Subcutaneous abdominal adipose tissue (tissue), 5 donors: ENCODE data around the gene RB1.

Experiments used
- H3K27ac ChIP-seq: one replicate; pipeline ENCODE4 v1.7.0; 2013; ENCODE audit warnings: low read depth, mild to moderate bottlenecking, inconsistent platforms, low read length, moderate library complexity
- H3K27me3 ChIP-seq, 5 donors: one replicate each; pipeline ENCODE4 v1.7.0; 2013; ENCODE audit warnings: low read length in 5 of 5, inconsistent platforms in 1 of 5; ENCODE audit not compliant: control insufficient read depth in 5 of 5, insufficient read depth in 4 of 5
- H3K36me3 ChIP-seq, 5 donors: one replicate each; pipeline ENCODE4 v1.7.0; 2013; ENCODE audit warnings: low read length in 5 of 5; ENCODE audit not compliant: control insufficient read depth in 5 of 5, insufficient read depth in 5 of 5
- H3K4me1 ChIP-seq, 5 donors: one replicate each; pipeline ENCODE4 v1.7.0; 2013; ENCODE audit warnings: low read length in 5 of 5, mild to moderate bottlenecking in 3 of 5, moderate library complexity in 1 of 5; ENCODE audit not compliant: control insufficient read depth in 5 of 5, insufficient read depth in 5 of 5
- H3K4me3 ChIP-seq, 5 donors: one replicate each; pipeline ENCODE4 v1.7.0; 2013; ENCODE audit warnings: low read length in 5 of 5, low read depth in 1 of 5
- H3K9ac ChIP-seq, 5 donors: one replicate each; pipeline ENCODE4 v1.7.0; 2013; ENCODE audit warnings: low read length in 5 of 5, mild to moderate bottlenecking in 4 of 5, moderate library complexity in 3 of 5
- H3K9me3 ChIP-seq, 5 donors: one replicate each; pipeline ENCODE4 v1.7.0; 2013; ENCODE audit warnings: low read length in 5 of 5; ENCODE audit not compliant: control insufficient read depth in 5 of 5
- donor health status: healthy.
- donor health status: healthy.
- donor health status: healthy.
- donor health status: healthy.
- donor health status: healthy.

Gene RB1

GRCh38 chr13:48485432-48485831 lies 181.9 kb downstream of the RB1 start:
- Histone ChIP-seq H3K36me3 (peaks cover 2 to 23% (median 4%) of the 10 kb centered on the region in 5 donors), H3K27me3 (no peaks in the 10 kb centered on the region), H3K4me1 (peaks cover 0 to 8% (median 5%) of the 10 kb centered on the region in 5 donors), H3K4me3 (no peak overlapping the region), H3K9me3 (no peaks in the 10 kb centered on the region), H3K27ac (no peak overlapping the region), H3K9ac (no peak overlapping the region)

GRCh38 chr13:48486362-48486761 lies 182.8 kb downstream of the RB1 start:
- Histone ChIP-seq H3K4me1 (peaks cover 0 to 18% (median 11%) of the 10 kb centered on the region in 5 donors), H3K9ac (no peak overlapping the region), H3K27me3 (no peaks in the 10 kb centered on the region), H3K27ac (no peak overlapping the region), H3K36me3 (peaks cover 2 to 23% (median 4%) of the 10 kb centered on the region in 5 donors), H3K4me3 (no peak overlapping the region), H3K9me3 (no peaks in the 10 kb centered on the region)

DNA sequence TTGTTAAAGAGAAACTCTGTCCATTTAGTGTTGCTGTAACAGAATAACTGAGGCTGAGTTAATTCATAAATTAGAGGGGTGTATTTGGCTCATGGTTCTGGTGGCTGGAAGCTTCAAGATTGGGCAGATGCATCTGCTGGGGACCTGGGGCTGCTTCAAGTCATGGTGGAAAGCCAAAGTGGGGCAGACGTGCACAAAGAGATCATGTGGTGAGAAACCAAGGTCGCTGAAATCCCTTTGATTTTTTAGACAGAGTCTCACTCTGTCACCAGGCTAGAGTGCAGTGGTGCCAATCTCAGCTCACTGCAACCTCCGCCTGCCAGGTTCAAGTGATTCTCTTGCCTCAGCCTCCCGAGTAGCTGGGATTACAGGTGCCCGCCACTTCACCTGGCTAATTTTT lies 183.3 kb downstream of the RB1 start:
- Histone ChIP-seq H3K27ac (no peak overlapping the region), H3K4me3 (no peak overlapping the region), H3K9ac (no peak overlapping the region), H3K36me3 (peaks cover 2 to 23% (median 4%) of the 10 kb centered on the region in 5 donors), H3K9me3 (no peaks in the 10 kb centered on the region), H3K4me1 (peaks cover under 1 to 22% (median 13%) of the 10 kb centered on the region in 5 donors), H3K27me3 (no peaks in the 10 kb centered on the region)

GRCh38 chr13:48487968-48488367 lies 184.4 kb downstream of the RB1 start:
- H3K4me3 ChIP-seq: no peak overlapping the region
- no peaks in the 10 kb centered on the region for H3K27me3 ChIP-seq
- peaks cover 2 to 20% (median 4%) of the 10 kb centered on the region in 5 donors for H3K36me3 ChIP-seq
- no peak overlapping the region for H3K9ac ChIP-seq
- H3K4me1 ChIP-seq: peaks cover 5 to 34% (median 18%) of the 10 kb centered on the region in 5 donors
- no peak overlapping the region for H3K27ac ChIP-seq
- H3K9me3 ChIP-seq: no peaks in the 10 kb centered on the region

DNA sequence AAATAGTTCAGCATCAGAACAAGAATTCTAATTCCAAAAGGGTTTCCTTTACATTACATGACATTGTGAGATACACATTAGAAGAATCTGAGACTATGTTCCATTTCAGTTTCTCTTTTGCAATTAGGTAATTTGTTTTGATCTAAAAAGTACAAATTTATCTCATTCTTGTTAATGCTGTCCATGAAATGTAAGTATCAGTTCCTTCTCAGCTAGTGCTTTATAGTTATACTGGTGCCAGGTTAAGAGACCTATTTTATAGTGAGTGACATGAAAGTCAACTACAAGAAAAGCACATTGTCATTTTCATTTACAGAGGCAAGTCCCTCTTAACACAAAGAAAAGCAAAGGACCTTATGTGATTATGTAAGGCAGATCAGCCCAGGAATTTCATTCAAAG lies 185.4 kb downstream of the RB1 start:
- peaks cover 2 to 13% (median 4%) of the 10 kb centered on the region in 5 donors for H3K36me3 ChIP-seq
- H3K27ac ChIP-seq: no peak overlapping the region
- no peaks in the 10 kb centered on the region for H3K9me3 ChIP-seq
- H3K27me3 ChIP-seq: no peaks in the 10 kb centered on the region
- H3K4me1 ChIP-seq: peaks cover 5 to 44% (median 27%) of the 10 kb centered on the region in 5 donors
- no peak overlapping the region for H3K9ac ChIP-seq
- H3K4me3 ChIP-seq: no peak overlapping the region

- Histone ChIP-seq H3K9ac (no peak overlapping the region), H3K27me3 (no peaks in the 10 kb centered on the region), H3K4me3 (no peak overlapping the region), H3K4me1 (peaks cover 5 to 49% (median 33%) of the 10 kb centered on the region in 5 donors), H3K36me3 (peaks cover 2 to 13% (median 4%) of the 10 kb centered on the region in 5 donors), H3K27ac (no peak overlapping the region), H3K9me3 (no peaks in the 10 kb centered on the region)
Measured at GRCh38 chr13:48489666-48490065, 186.1 kb downstream of the RB1 start.

- H3K27ac ChIP-seq: no peak overlapping the region
- H3K27me3 ChIP-seq: no peaks in the 10 kb centered on the region
- H3K4me3 ChIP-seq: no peak overlapping the region
- H3K36me3 ChIP-seq: peaks cover 2 to 13% (median 4%) of the 10 kb centered on the region in 5 donors
- no peaks in the 10 kb centered on the region for H3K9me3 ChIP-seq
- H3K9ac ChIP-seq: no peak overlapping the region
- H3K4me1 ChIP-seq: peaks cover 5 to 49% (median 33%) of the 10 kb centered on the region in 5 donors
Measured at GRCh38 chr13:48490241-48490640, 186.7 kb downstream of the RB1 start.

- Histone ChIP-seq H3K4me1 (peaks cover 5 to 49% (median 33%) of the 10 kb centered on the region in 5 donors), H3K9me3 (no peaks in the 10 kb centered on the region), H3K4me3 (peak overlapping the region in 3 of 5 donors; percentile 57 to 69 (median 61))
Measured at GRCh38 chr13:48491423-48492095, 188.0 kb downstream of the RB1 start.

GRCh38 chr13:48492096-48492440 lies 188.5 kb downstream of the RB1 start:
- peak overlapping the region; percentile 54 to 72 (median 61) for H3K4me3 ChIP-seq
- H3K4me1 ChIP-seq: peaks cover 5 to 53% (median 33%) of the 10 kb centered on the region in 5 donors
- H3K27me3 ChIP-seq: no peaks in the 10 kb centered on the region
- H3K9me3 ChIP-seq: no peaks in the 10 kb centered on the region
- H3K9ac ChIP-seq: peak overlapping the region in 3 of 5 donors; percentile 4 to 60 (median 39)
- H3K27ac ChIP-seq: peak overlapping the region; percentile 60
- H3K36me3 ChIP-seq: peaks cover 2 to 13% (median 4%) of the 10 kb centered on the region in 5 donors

More at GRCh38 chr13:48491423-48492095, 188.0 kb downstream of the RB1 start:
- no peaks in the 10 kb centered on the region for H3K27me3 ChIP-seq
- H3K27ac ChIP-seq: peak overlapping the region; percentile 60
- peaks cover 2 to 13% (median 4%) of the 10 kb centered on the region in 5 donors for H3K36me3 ChIP-seq
- peak overlapping the region in 2 of 5 donors; percentile 10 to 39 for H3K9ac ChIP-seq

DNA sequence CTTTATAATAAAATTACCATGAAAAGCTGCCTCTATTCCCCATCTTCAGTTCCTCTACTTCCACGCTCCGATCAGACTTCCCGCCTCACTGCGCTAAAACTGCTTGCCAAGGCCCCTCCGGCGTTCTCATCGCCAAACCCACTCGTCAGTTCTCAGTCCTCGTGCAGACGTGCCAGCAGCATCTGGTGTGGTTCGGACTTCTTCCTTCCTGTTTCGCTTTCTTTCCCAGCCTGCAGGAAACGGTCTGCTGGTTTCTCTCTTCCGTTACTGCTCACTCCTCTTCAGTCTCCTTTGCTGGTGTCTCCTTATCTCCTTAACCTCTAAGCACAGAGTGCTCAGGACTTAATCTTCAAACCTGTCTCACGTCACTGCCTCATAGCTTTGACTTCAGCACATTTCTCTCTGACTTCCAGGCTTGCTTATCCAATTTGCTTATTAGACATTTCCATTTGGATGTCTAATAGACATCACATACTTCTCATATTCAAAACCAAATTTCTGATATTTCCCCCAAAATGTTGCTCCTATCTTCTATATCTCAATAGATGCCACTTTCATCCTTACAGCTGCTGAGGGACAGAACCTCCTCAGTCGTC lies 189.0 kb downstream of the RB1 start:
- Histone ChIP-seq H3K27ac (peak overlapping the region; percentile 60), H3K36me3 (peaks cover 2 to 13% (median 4%) of the 10 kb centered on the region in 5 donors), H3K4me1 (peaks cover 5 to 53% (median 33%) of the 10 kb centered on the region in 5 donors), H3K27me3 (no peaks in the 10 kb centered on the region), H3K4me3 (peak overlapping the region; percentile 54 to 72 (median 61)), H3K9me3 (no peaks in the 10 kb centered on the region), H3K9ac (peak overlapping the region in 3 of 5 donors; percentile 39 to 62 (median 60))
